SK-N-DZ (cell line): ENCODE measurements around the gene CIDEC.

ENCODE experiments used
- small RNA-seq, 2 experiments: library from RNA; depleted of rRNA; stranded (forward); fragments of <200 nt; gene quantifications; one replicate each; pipeline ENCODE3, GENCODE V24; 2014

Gene CIDEC

Small RNAs within 50 kb of the gene (small RNA-seq; reads per million reads assigned to genes)
- gene RNU6-882P, result 0 reads per million in 2 experiments
